ENCODE results near the gene ARHGEF2.
"Not testable (repeated sequence)": the region's sequence is repeated elsewhere in the genome, so short reads cannot be mapped to it uniquely, and the experiment has no call there.

Gene ARHGEF2

DNA sequence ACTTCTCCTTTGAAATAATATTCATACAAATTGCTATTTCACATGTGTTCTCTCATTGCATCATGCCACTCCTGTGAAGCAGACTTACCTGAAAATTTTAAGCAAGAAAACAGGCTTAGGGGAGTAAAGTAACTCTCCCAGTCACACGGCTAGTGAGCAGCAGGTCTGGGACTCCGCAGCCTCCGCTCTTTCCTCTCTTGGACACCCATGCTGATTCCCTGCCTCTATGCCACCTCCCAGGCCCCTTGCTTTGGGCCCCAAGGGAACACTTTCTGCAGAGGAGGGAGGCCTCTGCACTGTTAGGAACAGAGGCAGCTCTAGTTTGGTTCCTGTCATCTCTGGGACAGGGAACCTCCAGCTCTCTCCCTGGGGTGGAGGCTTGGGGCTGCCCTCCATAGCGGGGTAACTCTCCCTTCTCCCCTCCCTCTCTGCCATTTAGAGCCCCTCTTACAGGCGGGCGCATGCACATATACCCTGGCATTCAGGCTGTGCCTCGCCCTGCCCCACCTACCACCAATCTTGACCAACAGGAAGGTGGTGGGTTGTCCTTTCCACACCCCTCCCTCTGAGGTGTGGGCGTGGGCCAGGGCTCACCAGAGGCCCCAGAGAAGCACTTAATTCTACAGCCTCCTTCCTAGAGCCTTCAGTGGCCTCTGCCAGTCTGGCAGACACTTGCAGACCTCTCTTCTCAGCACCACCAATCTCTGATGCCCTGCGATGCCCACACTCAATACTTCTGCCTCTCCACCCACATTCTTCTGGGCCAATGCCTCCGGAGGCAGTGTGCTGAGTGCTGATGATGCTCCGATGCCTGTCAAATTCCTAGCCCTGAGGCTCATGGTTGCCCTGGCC, 37.1 kb downstream of the ARHGEF2 start, which contains the start of gene RXFP4:
Gene RXFP4 (plus strand): TSS at position 646 of the 852 bp plus-strand sequence. CDS start 72 bp downstream, at position 718.
- peak; percentile 39 for DNase-seq

GRCh38 chr1:155940482-155940992, 37.8 kb downstream of the ARHGEF2 start:
- no peak for DNase-seq

GRCh38 chr1:155938220-155938627, 40.1 kb downstream of the ARHGEF2 start:
- DNase-seq: peak; percentile 1

DNA sequence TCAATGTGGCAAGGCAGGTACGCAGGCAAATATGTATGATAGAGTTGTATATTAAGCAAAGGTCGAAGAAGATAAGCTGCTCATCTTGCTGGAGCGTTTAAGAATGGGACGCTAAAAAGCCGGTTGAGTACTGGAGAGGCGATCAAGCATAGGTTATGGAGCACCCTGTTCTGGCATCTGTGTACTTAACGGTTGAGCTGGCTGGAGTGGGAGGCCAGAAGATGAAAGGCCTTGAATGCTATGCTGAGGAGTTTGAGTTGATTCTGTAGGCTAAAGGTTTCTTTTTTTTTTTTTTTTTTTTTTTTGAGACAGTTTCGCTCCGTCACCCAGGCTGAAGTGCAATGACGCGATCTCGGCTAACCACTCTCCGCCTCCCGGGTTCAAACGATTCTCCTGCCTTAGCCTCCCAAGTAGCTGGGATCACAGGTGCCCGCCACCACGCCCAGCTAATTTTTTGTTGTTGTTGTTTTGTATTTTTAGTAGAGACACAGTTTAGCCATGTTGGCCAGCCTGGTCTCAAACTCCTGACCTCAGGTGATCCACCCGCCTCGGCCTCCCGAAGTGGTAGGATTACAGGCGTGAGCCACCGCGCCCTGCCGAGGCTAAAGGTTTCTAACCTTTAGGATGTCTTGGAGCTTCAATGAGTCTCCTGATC, 43.3 kb downstream of the ARHGEF2 start:
- DNase-seq: no peak

- peak; percentile 89 for DNase-seq
Measured at GRCh38 chr1:155934097-155934935, 44.0 kb downstream of the ARHGEF2 start, which contains the start of gene KHDC4. Gene KHDC4 (minus strand): TSS chr1:155934413. CDS start chr1:155934373, 40 bp downstream.

DNA sequence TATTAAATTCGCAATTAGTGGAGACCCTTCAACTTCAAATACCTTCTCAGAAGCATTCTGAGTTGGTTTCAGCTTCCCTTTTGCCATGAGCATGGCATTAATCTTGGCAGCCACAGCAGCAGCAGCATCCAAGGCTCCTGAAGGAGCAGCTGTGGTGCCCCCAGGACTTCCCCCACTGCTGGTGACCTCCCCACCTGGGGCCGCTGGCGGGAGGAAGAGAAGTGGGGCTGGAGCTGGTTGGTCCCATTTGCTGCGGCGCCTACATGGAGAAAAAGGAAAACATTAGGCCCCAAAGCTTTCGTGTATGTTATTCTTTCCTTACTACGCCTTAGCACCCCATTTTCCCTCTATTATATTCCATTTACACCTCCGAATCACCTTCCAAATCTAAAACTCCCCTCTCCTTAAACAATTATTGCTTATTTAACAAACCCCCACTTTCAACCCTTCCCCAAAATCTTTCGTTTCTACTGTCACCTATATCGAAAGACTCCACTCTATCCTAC, 44.7 kb downstream of the ARHGEF2 start:
- DNase-seq: no peak

DNA sequence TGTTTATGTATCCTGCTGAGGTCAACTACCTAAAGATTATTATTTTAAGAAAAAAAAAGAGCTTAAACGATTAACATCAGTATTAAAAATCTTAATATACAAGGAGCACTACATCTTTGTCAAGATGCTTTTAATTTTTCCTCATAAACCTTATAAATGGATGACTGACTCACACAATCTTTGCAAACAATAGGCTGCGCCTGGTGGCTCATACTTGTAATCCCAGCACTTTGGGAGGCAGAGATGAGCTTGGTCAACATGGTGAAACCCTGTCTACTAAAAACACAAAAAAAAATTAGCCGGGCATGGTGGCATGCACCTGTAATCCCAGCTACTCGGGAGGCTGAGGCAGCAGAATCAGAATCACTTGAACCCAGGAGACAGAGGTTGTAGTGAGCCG, 45.9 kb downstream of the ARHGEF2 start:
- DNase-seq: no peak

- DNase-seq: no peak
Measured at GRCh38 chr1:155932081-155932480, 46.3 kb downstream of the ARHGEF2 start.

DNA sequence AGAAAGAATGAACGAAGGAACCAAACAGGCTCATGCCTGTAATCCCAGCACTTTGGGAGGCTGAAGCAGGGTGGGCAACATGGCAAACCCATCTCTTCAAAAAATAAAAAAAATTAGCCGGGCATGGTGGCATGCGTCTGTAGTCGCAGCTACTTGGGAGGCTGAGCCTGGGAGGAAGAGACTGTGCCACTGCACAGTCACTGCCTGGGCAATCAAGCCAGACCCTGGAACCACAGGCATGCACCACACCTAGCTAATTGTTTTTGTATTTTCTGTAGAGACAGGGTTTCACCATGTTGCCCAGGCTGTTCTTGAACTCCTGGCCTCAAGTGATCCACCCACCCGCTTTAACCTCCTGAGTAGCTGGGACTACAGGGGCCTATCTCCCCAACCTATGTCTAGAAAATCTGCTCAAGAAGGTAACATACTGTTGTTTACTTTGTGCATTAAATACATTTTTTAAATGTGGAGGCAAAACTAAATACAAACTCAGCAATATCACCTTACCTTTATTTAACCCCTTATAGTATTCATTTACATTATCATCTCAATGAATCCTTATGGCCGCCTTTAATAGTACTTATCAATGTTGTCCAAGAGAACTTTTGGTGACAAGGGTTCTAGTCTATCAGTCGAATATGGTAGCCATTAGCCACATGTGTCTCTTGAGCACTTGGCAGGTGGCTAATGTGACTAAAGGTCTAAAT, 46.9 kb downstream of the ARHGEF2 start:
- no peak for DNase-seq

GRCh38 chr1:155930725-155931124, 47.6 kb downstream of the ARHGEF2 start:
- DNase-seq: not testable (repeated sequence)

- DNase-seq: no peak
Measured at GRCh38 chr1:155929057-155929456, 49.3 kb downstream of the ARHGEF2 start.

GRCh38 chr1:155925506-155925905, 52.8 kb downstream of the ARHGEF2 start:
- DNase-seq: no peak

GRCh38 chr1:155920717-155921116, 57.6 kb downstream of the ARHGEF2 start:
- no peak for DNase-seq

DNA sequence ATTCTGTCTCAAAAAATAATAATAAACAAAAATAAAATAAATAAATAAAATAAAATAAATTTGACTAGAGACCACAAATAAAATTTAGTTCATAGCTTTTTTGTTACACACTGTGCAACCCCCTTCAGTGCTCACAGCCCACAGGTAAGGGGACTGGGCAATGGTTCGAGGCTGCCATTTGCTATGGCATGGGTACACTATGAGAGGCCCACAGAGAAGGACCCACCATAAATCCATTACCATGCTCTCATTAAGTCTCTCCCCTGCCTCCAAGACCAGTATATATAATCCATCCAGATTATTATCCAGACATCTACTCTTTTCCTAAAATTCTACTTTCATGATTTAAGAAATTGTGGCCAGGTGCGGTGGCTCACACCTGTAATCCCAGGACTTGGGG, 58.5 kb downstream of the ARHGEF2 start:
- DNase-seq: no peak

- DNase-seq: no peak
Measured at GRCh38 chr1:155918660-155919059, 59.7 kb downstream of the ARHGEF2 start.

GRCh38 chr1:155913969-155914757, 64.2 kb downstream of the ARHGEF2 start:
- no peak for DNase-seq

DNA sequence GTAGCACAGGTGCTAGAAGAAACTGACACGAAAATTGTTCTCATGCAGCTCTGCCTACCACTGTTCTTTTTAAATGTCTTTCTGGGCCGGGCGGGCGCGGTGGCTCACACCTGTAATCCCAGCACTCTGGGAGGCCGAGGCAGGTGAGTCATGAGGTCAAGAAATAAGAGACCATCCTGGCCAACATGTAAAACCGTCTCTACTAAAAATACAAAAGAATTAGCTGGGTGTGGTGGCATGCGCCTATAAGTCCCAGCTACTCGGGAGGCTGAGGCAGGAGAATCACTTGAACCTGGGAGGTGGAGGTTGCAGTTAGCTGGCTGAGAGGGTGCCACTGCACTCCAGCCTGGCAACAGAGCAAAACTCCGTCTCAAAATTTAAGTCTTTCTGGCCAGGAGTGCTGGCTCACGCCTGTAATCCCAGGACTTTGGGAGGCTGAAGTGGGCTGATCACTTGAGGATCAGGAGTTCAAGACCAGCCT, 66.3 kb downstream of the ARHGEF2 start:
- DNase-seq: no peak

GRCh38 chr1:155911156-155912055, 66.9 kb downstream of the ARHGEF2 start, which contains the start of gene RIT1:
Gene RIT1 (minus strand): TSS chr1:155911349. CDS start chr1:155910761, 588 bp downstream.
- peak; percentile 84 for DNase-seq

- DNase-seq: no peak
Measured at GRCh38 chr1:155910621-155911121, 67.7 kb downstream of the ARHGEF2 start.
